ENCODE data around the gene D2HGDH. TPM values are rescaled to one million over a fixed set of nuclear protein-coding genes. Genes with fewer than 3 reads are reported as not detected.
"Not testable (repeated sequence)": the region's sequence is repeated elsewhere in the genome, so short reads cannot be mapped to it uniquely, and the experiment has no call there.

The D2HGDH gene
- total RNA-seq, 1 donor from 2014 or later: 23.1 TPM

- DNase-seq: no peak
Measured at GRCh38 chr2:241808051-241808720, 73.8 kb downstream of the D2HGDH start.

- DNase-seq: peak; percentile 78
Measured at GRCh38 chr2:241808721-241809382, 74.4 kb downstream of the D2HGDH start, which contains the start of gene NEU4. TSS of gene NEU4 (plus strand) at chr2:241809193. CDS start at chr2:241814485, 5,292 bp downstream.

GRCh38 chr2:241809383-241810306 lies 75.2 kb downstream of the D2HGDH start:
- DNase-seq: no peak

GRCh38 chr2:241810307-241811200 lies 76.1 kb downstream of the D2HGDH start:
- no peak for DNase-seq

GRCh38 chr2:241811201-241811951 lies 76.9 kb downstream of the D2HGDH start:
- DNase-seq: no peak

- DNase-seq: no peak
Measured at GRCh38 chr2:241811952-241812729, 77.7 kb downstream of the D2HGDH start.

- DNase-seq: peak; percentile 80
Measured at GRCh38 chr2:241812730-241813643, 78.6 kb downstream of the D2HGDH start.

- DNase-seq: no peak
Measured at GRCh38 chr2:241813644-241814392, 79.4 kb downstream of the D2HGDH start.

- DNase-seq: no peak
Measured at GRCh38 chr2:241814393-241814642, 79.9 kb downstream of the D2HGDH start.

- DNase-seq: no peak
Measured at GRCh38 chr2:241814643-241815476, 80.4 kb downstream of the D2HGDH start.

GRCh38 chr2:241815477-241816430 lies 81.3 kb downstream of the D2HGDH start:
- no peak for DNase-seq

- no peak for DNase-seq
Measured at GRCh38 chr2:241816431-241817121, 82.1 kb downstream of the D2HGDH start.

GRCh38 chr2:241817126-241817820 lies 82.8 kb downstream of the D2HGDH start:
- DNase-seq: no peak

GRCh38 chr2:241817821-241818215 lies 83.4 kb downstream of the D2HGDH start:
- DNase-seq: not testable (repeated sequence)

All from tongue (tissue), 2 donors.